Lower lobe of right lung (tissue), 2 donors: ENCODE data around the gene EDNRA. TPM values are rescaled to one million over a fixed set of nuclear protein-coding genes. Genes with fewer than 3 reads are reported as not detected.

Experiments
- ATAC-seq, 2 donors: fragments of 200-7000 bp; cut with Tn5 transposase; one replicate each; pipeline ENCODE4 v1.9.1; 2020 to 2022; ENCODE audit warnings: mild to moderate bottlenecking in 2 of 2, moderate library complexity in 2 of 2
- DNase-seq: peaks from one replicate; pipeline ENCODE4 v3.0.0-alpha.2; 2020
- H3K27ac ChIP-seq: fragments of 200-600 bp; one replicate; pipeline ENCODE4 v1.8.0; 2022
- H3K27me3 ChIP-seq: fragments of 200-600 bp; one replicate; pipeline ENCODE4 v1.8.0; 2022; ENCODE audit warnings: low read depth
- H3K36me3 ChIP-seq: fragments of 200-600 bp; one replicate; pipeline ENCODE4 v1.8.0; 2022; ENCODE audit warnings: mild to moderate bottlenecking
- H3K4me1 ChIP-seq: fragments of 200-600 bp; one replicate; pipeline ENCODE4 v1.8.0; 2022
- H3K4me3 ChIP-seq: fragments of 200-600 bp; one replicate; pipeline ENCODE4 v1.8.0; 2022; ENCODE audit warnings: mild to moderate bottlenecking
- H3K9me3 ChIP-seq: fragments of 200-600 bp; one replicate; pipeline ENCODE4 v1.8.0; 2022
- CTCF ChIP-seq: fragments of 200-600 bp; IDR thresholded peaks from one replicate; pipeline ENCODE4 v1.8.0; 2022; ENCODE audit warnings: antibody characterized with exemption, mild to moderate bottlenecking
- intact Hi-C: fragments of 100-400 bp; cut with DNase I; formaldehyde crosslinking; loops from one replicate; pipeline ENCODE4 v1.11.0; 2022
- total RNA-seq: library from RNA; stranded (reverse); fragmentation: NEBNext Ultra II Directional; extraction: Animal tissue kit (Norgen Biotek cat#: 25700); gene quantifications from one replicate; pipeline ENCODE4 v1.2.1, GENCODE V29; 2021
- donor health status: DM: no; HTN: yes; CAD: no; lungs with severe emphysema.

The EDNRA gene
- total RNA-seq, 1 donor from 2014 or later = 25.7 TPM

GRCh38 chr4:147580396-147580795 is 99.5 kb downstream of the EDNRA start:
- H3K27me3 ChIP-seq = no peaks in the 10 kb centered on the region
- H3K27ac ChIP-seq = no peak overlapping the region
- H3K4me1 ChIP-seq = no peaks in the 10 kb centered on the region
- H3K36me3 ChIP-seq = no peaks in the 10 kb centered on the region
- intact Hi-C loops = no loop called here
- TF ChIP-seq CTCF = no peak
- H3K4me3 ChIP-seq = no peak overlapping the region
- ATAC-seq (no peak), DNase-seq (no peak)
- H3K9me3 ChIP-seq = no peaks in the 10 kb centered on the region

GRCh38 chr4:147581606-147582350 is 100.9 kb downstream of the EDNRA start:
- Histone ChIP-seq H3K9me3 (no peaks in the 10 kb centered on the region), H3K27me3 (no peaks in the 10 kb centered on the region), H3K4me3 (no peak overlapping the region), H3K27ac (no peak overlapping the region), H3K4me1 (no peaks in the 10 kb centered on the region), H3K36me3 (no peaks in the 10 kb centered on the region)
- intact Hi-C loops = no loop called here
- ATAC-seq (no peak), DNase-seq (no peak)
- TF ChIP-seq CTCF = no peak

- Histone ChIP-seq H3K27me3 (no peaks in the 10 kb centered on the region), H3K9me3 (no peaks in the 10 kb centered on the region), H3K4me1 (no peaks in the 10 kb centered on the region), H3K4me3 (no peak overlapping the region), H3K36me3 (no peaks in the 10 kb centered on the region), H3K27ac (no peak overlapping the region)
- intact Hi-C loops = no loop called here
- DNase-seq = no peak
- ATAC-seq = no peak
- no peak for TF ChIP-seq CTCF
Measured at GRCh38 chr4:147582386-147583060, 101.6 kb downstream of the EDNRA start.

- ATAC-seq (no peak), DNase-seq (no peak)
- no peak overlapping the region for H3K27ac ChIP-seq
- no peaks in the 10 kb centered on the region for H3K27me3 ChIP-seq
- TF ChIP-seq CTCF = no peak
- no peaks in the 10 kb centered on the region for H3K36me3 ChIP-seq
- H3K9me3 ChIP-seq = no peaks in the 10 kb centered on the region
- no peaks in the 10 kb centered on the region for H3K4me1 ChIP-seq
- H3K4me3 ChIP-seq = no peak overlapping the region
- intact Hi-C loops = no loop called here
Measured at GRCh38 chr4:147583876-147584275, 103.0 kb downstream of the EDNRA start.

GRCh38 chr4:147586032-147586431 is 105.1 kb downstream of the EDNRA start:
- TF ChIP-seq CTCF = no peak
- Histone ChIP-seq H3K4me3 (no peak overlapping the region), H3K27me3 (no peaks in the 10 kb centered on the region), H3K36me3 (no peaks in the 10 kb centered on the region), H3K4me1 (peaks cover 14% of the 10 kb centered on the region), H3K9me3 (no peaks in the 10 kb centered on the region), H3K27ac (no peak overlapping the region)
- intact Hi-C loops = no loop called here
- no peak for DNase-seq
- no peak for ATAC-seq
